WTC11 (cell line): Measurements from ENCODE around the gene TMEM50B. TPM values are rescaled to one million over a fixed set of nuclear protein-coding genes. Genes with fewer than 3 reads are reported as not detected.
A peak's percentile ranks its signal among the peaks of the same experiment; 100 is the strongest.

Experiments
- ATAC-seq: fragments of 200-7000 bp; cut with Tn5 transposase; 2 replicates; pipeline ENCODE4 v1.10.0; 2021; ENCODE audit warnings: mild to moderate bottlenecking, moderate library complexity
- CTCF ChIA-PET: fragments of 300-600 bp; sonication (Branson Sonifier 250); formaldehyde crosslinking; loops from one replicate; lab custom pipeline; 2021; ENCODE audit warnings: antibody characterized with exemption; lab: Charles Lee
- POLR2A ChIA-PET: fragments of 350-600 bp; sonication (Branson Sonifier 250); formaldehyde crosslinking; loops from one replicate; lab custom pipeline; 2021; ENCODE audit warnings: antibody characterized with exemption; lab: Charles Lee
- DNase-seq: peaks from one replicate; pipeline ENCODE4 v3.0.0; 2021; ENCODE audit warnings: low spot score
- H3K27ac Mint-ChIP-seq: 2 replicates; pipeline ENCODE4 v1.8.0; 2021; ENCODE audit warnings: mixed read lengths
- H3K27me3 Mint-ChIP-seq: 2 replicates; pipeline ENCODE4 v1.8.0; 2021; ENCODE audit warnings: low read depth, mild to moderate bottlenecking, moderate library complexity, mixed read lengths
- H3K36me3 Mint-ChIP-seq: 2 replicates; pipeline ENCODE4 v1.8.0; 2021; ENCODE audit warnings: mixed read lengths
- H3K4me1 Mint-ChIP-seq: 2 replicates; pipeline ENCODE4 v1.8.0; 2022; ENCODE audit warnings: mixed read lengths
- H3K4me3 Mint-ChIP-seq: 2 replicates; pipeline ENCODE4 v1.8.0; 2021; ENCODE audit warnings: mild to moderate bottlenecking, moderate library complexity, mixed read lengths
- H3K9me3 Mint-ChIP-seq: 2 replicates; pipeline ENCODE4 v1.8.0; 2021; ENCODE audit warnings: mixed read lengths
- CDX4 ChIP-seq: fragments of 250-450 bp; sonication (Bioruptor Pico); IDR thresholded peaks from 2 replicates; pipeline ENCODE4 v1.9.0; 2021; ENCODE audit warnings: moderate library complexity, mild to moderate bottlenecking, inconsistent platforms, borderline replicate concordance
- CREB1 ChIP-seq: sonication (generic); formaldehyde crosslinking; IDR thresholded peaks from 2 replicates; pipeline ENCODE4 v1.8.0; 2023; ENCODE audit warnings: mild to moderate bottlenecking, missing genetic modification reagents
- CREM ChIP-seq: sonication (generic); formaldehyde crosslinking; IDR thresholded peaks from 2 replicates; pipeline ENCODE4 v1.8.1; 2022; ENCODE audit warnings: mild to moderate bottlenecking, missing genetic modification reagents, moderate library complexity
- EMX1 ChIP-seq: fragments of 250-450 bp; sonication (Bioruptor Pico); IDR thresholded peaks from 2 replicates; pipeline ENCODE4 v1.8.0; 2021; ENCODE audit warnings: mild to moderate bottlenecking
- ERG ChIP-seq: fragments of 250-450 bp; sonication (Bioruptor Pico); IDR thresholded peaks from 2 replicates; pipeline ENCODE4 v1.8.0; 2021; ENCODE audit warnings: mild to moderate bottlenecking
- ETV6 ChIP-seq: sonication (generic); formaldehyde crosslinking; IDR thresholded peaks from 2 replicates; pipeline ENCODE4 v1.8.1; 2022; ENCODE audit warnings: mild to moderate bottlenecking, missing genetic modification reagents
- KAT7 ChIP-seq: sonication (generic); formaldehyde crosslinking; IDR thresholded peaks from 2 replicates; pipeline ENCODE4 v1.8.1; 2023; ENCODE audit warnings: missing genetic modification reagents, mild to moderate bottlenecking, borderline replicate concordance
- SP1 ChIP-seq: sonication (generic); formaldehyde crosslinking; conservative IDR thresholded peaks from 2 replicates; pipeline ENCODE4 v1.8.1; 2022; ENCODE audit warnings: missing genetic modification reagents
- USF1 ChIP-seq: sonication (generic); formaldehyde crosslinking; IDR thresholded peaks from 2 replicates; pipeline ENCODE4 v1.8.0; 2022; ENCODE audit warnings: mild to moderate bottlenecking, missing genetic modification reagents
- ZMAT4 ChIP-seq: fragments of 250-450 bp; sonication (Bioruptor Pico); IDR thresholded peaks from 2 replicates; pipeline ENCODE4 v1.9.0; 2021; ENCODE audit warnings: mild to moderate bottlenecking
- ZNF121 ChIP-seq: sonication (generic); formaldehyde crosslinking; IDR thresholded peaks from 2 replicates; pipeline ENCODE4 v1.8.0; 2023; ENCODE audit warnings: missing genetic modification reagents
- ZNF425 ChIP-seq: fragments of 250-450 bp; sonication (Bioruptor Pico); conservative IDR thresholded peaks from 2 replicates; pipeline ENCODE4 v1.9.0; 2021; ENCODE audit warnings: mild to moderate bottlenecking
- ZNF532 ChIP-seq: fragments of 250-450 bp; sonication (Bioruptor Pico); IDR thresholded peaks from 2 replicates; pipeline ENCODE4 v1.9.0; 2021; ENCODE audit warnings: mild to moderate bottlenecking, borderline replicate concordance
- total RNA-seq: library from RNA; stranded (reverse); gene quantifications from 3 replicates; pipeline ENCODE4 v1.2.3, GENCODE V29; 2021

Gene TMEM50B
- total RNA-seq, 1 experiment from 2014 or later = 25.4 TPM

- no peak for TF ChIP-seq ZNF532 (CRISPR knock-in tag)
These were observed 667 bp downstream of the TMEM50B start (continued) for GRCh38 chr21:33478935-33479678.

- Mint-ChIP-seq H3K9me3 (no peaks in the 10 kb centered on the region), H3K27ac (peak overlapping the region; percentile 7; the same call in 1 of the 2 replicates), H3K36me3 (no peaks in the 10 kb centered on the region), H3K4me3 (peak overlapping the region; percentile 79), H3K4me1 (peaks cover 6% of the 10 kb centered on the region), H3K27me3 (peaks cover 8% of the 10 kb centered on the region)
- ATAC-seq (no peak), DNase-seq (no peak)
- ChIA-PET CTCF (no interaction called here), POLR2A (no interaction called here)
- TF ChIP-seq ETV6 (no peak), CREM (CRISPR knock-in tag) (no peak), KAT7 (no peak), ZNF425 (CRISPR knock-in tag) (no peak), EMX1 (CRISPR knock-in tag) (no peak), ERG (CRISPR knock-in tag) (no peak), CDX4 (CRISPR knock-in tag) (no peak), ZMAT4 (CRISPR knock-in tag) (no peak)
These were observed 1.6 kb downstream of the TMEM50B start for GRCh38 chr21:33478182-33478581.

GRCh38 chr21:33477066-33477465, 2.7 kb downstream of the TMEM50B start:
- peaks cover 6% of the 10 kb centered on the region for H3K4me1 Mint-ChIP-seq
- ChIA-PET CTCF (no interaction called here), POLR2A (no interaction called here)
- H3K9me3 Mint-ChIP-seq = no peaks in the 10 kb centered on the region
- no peak for DNase-seq
- H3K27ac Mint-ChIP-seq = no peak overlapping the region
- no peak overlapping the region for H3K4me3 Mint-ChIP-seq
- no peak for ATAC-seq
- H3K27me3 Mint-ChIP-seq = peaks cover 8% of the 10 kb centered on the region
- H3K36me3 Mint-ChIP-seq = no peaks in the 10 kb centered on the region
- TF ChIP-seq ZNF121 (CRISPR knock-in tag) = peak; percentile 67; the same call in 1 of the 2 replicates
- TF ChIP-seq USF1 (CRISPR knock-in tag) = no peak
- no peak for TF ChIP-seq SP1 (CRISPR knock-in tag)
- no peak for TF ChIP-seq ZMAT4 (CRISPR knock-in tag)
- no peak for TF ChIP-seq CREB1 (CRISPR knock-in tag)
